H1 (cell line): ENCODE data around the gene TASP1. TPM values are rescaled to one million over a fixed set of nuclear protein-coding genes. Genes with fewer than 3 reads are reported as not detected.

Experiments used
- CTCF ChIA-PET: fragments of 300-600 bp; sonication (Branson Sonifier 250); formaldehyde crosslinking; loops from one replicate; lab custom pipeline; 2021; ENCODE audit not compliant: partially characterized antibody; lab: Charles Lee
- POLR2A ChIA-PET: fragments of 300-600 bp; sonication (Branson Sonifier 250); formaldehyde crosslinking; loops from one replicate; lab custom pipeline; 2021; ENCODE audit warnings: inconsistent platforms; ENCODE audit not compliant: partially characterized antibody; lab: Charles Lee
- DNase-seq, 2 experiments: peaks; one replicate each; pipeline versions ENCODE4 v3.0.0 to v3.0.0-alpha.2; 2010 to 2022; ENCODE audit warnings: low spot score in 2 of 2, low read depth in 1 of 2, mixed read lengths in 1 of 2
- FAIRE-seq: peaks from 2 replicates; lab custom pipeline; 2011; peaks lifted over from hg19 to GRCh38; lab: Jason Lieb, UNC
- H2AFZ ChIP-seq: 2 replicates; pipeline ENCODE4 v1.8.1; 2012; ENCODE audit warnings: low read length, inconsistent platforms
- H2AK5ac ChIP-seq: 2 replicates; pipeline ENCODE4 v1.6.1; 2013; ENCODE audit warnings: low read depth, low read length
- H2BK120ac ChIP-seq: replicated peaks from 2 replicates; pipeline ENCODE3; 2013; ENCODE audit warnings: low read depth, low read length, inconsistent platforms
- H2BK12ac ChIP-seq: 2 replicates; pipeline ENCODE4 v1.6.1; 2013; ENCODE audit warnings: low read depth, low read length
- H2BK15ac ChIP-seq: 2 replicates; pipeline ENCODE4 v1.6.1; 2013; ENCODE audit warnings: low read length
- H2BK20ac ChIP-seq: 2 replicates; pipeline ENCODE4 v1.6.1; 2013; ENCODE audit warnings: low read length
- H2BK5ac ChIP-seq: 2 replicates; pipeline ENCODE4 v1.6.1; 2013; ENCODE audit warnings: low read depth, low read length
- H3K14ac ChIP-seq: 2 replicates; pipeline ENCODE4 v1.6.1; 2013; ENCODE audit warnings: inconsistent platforms; ENCODE audit not compliant: insufficient read length
- H3K18ac ChIP-seq: 2 replicates; pipeline ENCODE4 v1.6.1; 2013; ENCODE audit warnings: low read length; ENCODE audit errors: extremely low read depth
- H3K23ac ChIP-seq: 2 replicates; pipeline ENCODE4 v1.6.1; 2013; ENCODE audit warnings: inconsistent platforms; ENCODE audit not compliant: insufficient read length
- H3K23me2 ChIP-seq: 2 replicates; pipeline ENCODE4 v1.6.1; 2013; ENCODE audit warnings: low read depth, low read length
- H3K27ac ChIP-seq: 2 replicates; pipeline ENCODE4 v1.6.1; 2011; ENCODE audit warnings: low read depth, low read length, inconsistent platforms
- H3K27me3 ChIP-seq, 4 experiments: replicated peaks in 1 of 4; 1 replicate in 1 of 4; 2 replicates in 3 of 4; pipeline versions ENCODE4 v1.6.1 to v1.8.1; 2011 to 2013; ENCODE audit warnings: low read length in 3 of 4, mild to moderate bottlenecking in 3 of 4, inconsistent platforms in 2 of 4, mixed read lengths in 2 of 4, moderate library complexity in 1 of 4; ENCODE audit not compliant: control insufficient read depth in 3 of 4, insufficient read depth in 3 of 4; ENCODE audit errors: extremely low read depth in 1 of 4
- H3K36me3 ChIP-seq, 4 experiments: 2 replicates each; pipeline versions ENCODE4 v1.6.1 to v1.8.1; 2011 to 2013; ENCODE audit warnings: mild to moderate bottlenecking in 4 of 4, low read length in 3 of 4, moderate library complexity in 2 of 4, control low read depth in 1 of 4, inconsistent platforms in 1 of 4; ENCODE audit not compliant: insufficient read depth in 4 of 4, control insufficient read depth in 2 of 4
- H3K4ac ChIP-seq: replicated peaks from 2 replicates; pipeline ENCODE3; 2013; ENCODE audit warnings: low read length, low read depth, mixed read lengths, inconsistent platforms; ENCODE audit not compliant: insufficient read length
- H3K4me1 ChIP-seq, 4 experiments: replicated peaks in 1 of 4; 1 replicate in 1 of 4; 2 replicates in 3 of 4; pipeline versions ENCODE4 v1.6.1 to v1.8.1; 2011 to 2013; ENCODE audit warnings: low read length in 3 of 4, inconsistent platforms in 2 of 4, mixed read lengths in 1 of 4; ENCODE audit not compliant: insufficient read depth in 4 of 4, control insufficient read depth in 3 of 4
- H3K4me2 ChIP-seq, 2 experiments: 2 replicates each; pipeline versions ENCODE4 v1.6.1 to v1.8.1; 2011 to 2013; ENCODE audit warnings: low read depth in 2 of 2, low read length in 2 of 2, control low read depth in 1 of 2, inconsistent platforms in 1 of 2, mild to moderate bottlenecking in 1 of 2; ENCODE audit not compliant: insufficient read depth in 1 of 2
- H3K4me3 ChIP-seq, 4 experiments: fragments of 200-600, 300-600 bp in 1 of 4; sonication (generic), shearing (Covaris generic), sonication (Bioruptor Twin) in 1 of 4; 2 replicates each; pipeline versions ENCODE4 v1.5.1 to v1.8.1; 2011 to 2016; ENCODE audit warnings: low read length in 4 of 4, low read depth in 3 of 4, control low read depth in 2 of 4, inconsistent platforms in 2 of 4, mild to moderate bottlenecking in 2 of 4, mixed read lengths in 1 of 4, moderate library complexity in 1 of 4; ENCODE audit not compliant: insufficient read depth in 2 of 4; ENCODE audit errors: extremely low read depth in 1 of 4
- H3K56ac ChIP-seq: replicated peaks from 2 replicates; pipeline ENCODE3; 2013; ENCODE audit warnings: low read depth, mild to moderate bottlenecking, mixed read lengths, low read length, inconsistent platforms; ENCODE audit not compliant: insufficient read length
- H3K79me1 ChIP-seq: 2 replicates; pipeline ENCODE4 v1.6.1; 2013; ENCODE audit warnings: low read depth, low read length, control low read depth
- H3K79me2 ChIP-seq, 2 experiments: 2 replicates each; pipeline versions ENCODE4 v1.6.1 to v1.8.1; 2012 to 2013; ENCODE audit warnings: low read length in 2 of 2, mild to moderate bottlenecking in 2 of 2, inconsistent platforms in 1 of 2; ENCODE audit not compliant: insufficient read depth in 2 of 2, control insufficient read depth in 1 of 2
- H3K9ac ChIP-seq, 4 experiments: replicated peaks in 1 of 4; 1 replicate in 1 of 4; 2 replicates in 3 of 4; pipeline versions ENCODE4 v1.6.1 to v1.8.1; 2011 to 2013; ENCODE audit warnings: low read depth in 3 of 4, low read length in 3 of 4, control low read depth in 2 of 4, mild to moderate bottlenecking in 2 of 4, moderate library complexity in 2 of 4, inconsistent platforms in 1 of 4; ENCODE audit errors: extremely low read depth in 1 of 4
- H3K9me3 ChIP-seq, 2 experiments: 2 replicates each; pipeline versions ENCODE4 v1.6.1 to v1.8.1; 2012 to 2013; ENCODE audit warnings: mild to moderate bottlenecking in 2 of 2, moderate library complexity in 2 of 2, control low read depth in 1 of 2, inconsistent platforms in 1 of 2, low read depth in 1 of 2, low read length in 1 of 2, mixed read lengths in 1 of 2; ENCODE audit not compliant: insufficient read depth in 2 of 2
- H4K20me1 ChIP-seq, 2 experiments: replicated peaks in 1 of 2; 2 replicates each; pipeline versions ENCODE3 to v1.8.1; 2011 to 2013; ENCODE audit warnings: inconsistent platforms in 2 of 2, low read length in 2 of 2, mild to moderate bottlenecking in 1 of 2; ENCODE audit not compliant: insufficient read depth in 2 of 2, control insufficient read depth in 1 of 2
- H4K5ac ChIP-seq: 2 replicates; pipeline ENCODE4 v1.6.1; 2013; ENCODE audit warnings: low read length, low read depth, mixed read lengths, inconsistent platforms; ENCODE audit not compliant: insufficient read length
- H4K8ac ChIP-seq: 2 replicates; pipeline ENCODE4 v1.8.0; 2013; ENCODE audit warnings: mild to moderate bottlenecking, moderate library complexity, low read length, inconsistent platforms; ENCODE audit not compliant: insufficient read depth; ENCODE audit errors: extremely low read depth
- H4K91ac ChIP-seq: replicated peaks from 2 replicates; pipeline ENCODE3; 2013; ENCODE audit warnings: low read length, mixed read lengths, inconsistent platforms; ENCODE audit not compliant: insufficient read length
- EGR1 ChIP-seq: IDR thresholded peaks from 2 replicates; pipeline ENCODE4 v1.6.1; 2011; ENCODE audit warnings: low read depth, low read length, borderline replicate concordance
- EZH2 ChIP-seq: fragments of 200-600 bp; sonication (generic); IDR thresholded peaks from 2 replicates; pipeline ENCODE4 v1.7.1; 2012; ENCODE audit warnings: low read depth, mild to moderate bottlenecking, moderate library complexity, low read length, inconsistent platforms; ENCODE audit not compliant: severe bottlenecking
- PHF8 ChIP-seq: fragments of 200-600 bp; sonication (generic); conservative IDR thresholded peaks from 2 replicates; pipeline ENCODE4 v1.7.1; 2012; ENCODE audit warnings: low read depth, mild to moderate bottlenecking, inconsistent platforms, low read length, moderate library complexity
- RFX5 ChIP-seq: IDR thresholded peaks from 2 replicates; pipeline ENCODE4 v1.6.1; 2011; ENCODE audit warnings: low read depth, low read length, improper control_type of control experiment, borderline replicate concordance
- SIN3A ChIP-seq, 2 experiments: IDR thresholded peaks in 1 of 2; conservative IDR thresholded peaks in 1 of 2; 2 replicates each; pipeline ENCODE4 v1.6.1; 2011 to 2012; ENCODE audit warnings: low read length in 2 of 2, improper control_type of control experiment in 1 of 2, low read depth in 1 of 2, mild to moderate bottlenecking in 1 of 2
- TCF12 ChIP-seq: IDR thresholded peaks from 2 replicates; pipeline ENCODE4 v1.6.1; 2011; ENCODE audit warnings: low read depth, mild to moderate bottlenecking, low read length
- WGBS, 2 experiments: shearing (Covaris generic) in 1 of 2; methylation state at CpG; one replicate each; pipeline versions ENCODE4 v1.1.6 to v1.1.7; 2013 to 2015; ENCODE audit warnings: low lambda C conversion rate in 2 of 2, mixed read lengths in 2 of 2, inconsistent platforms in 1 of 2, low coverage in 1 of 2, missing lambda C conversion rate in 1 of 2; ENCODE audit not compliant: insufficient replicate concordance in 2 of 2, insufficient coverage in 1 of 2, insufficient read length in 1 of 2; ENCODE audit errors: extremely low coverage in 1 of 2, missing lambda C conversion rate in 1 of 2; 5-methylcytosine and 5-hydroxymethylcytosine counted together
- polyA plus RNA-seq, 7 experiments: library from polyadenylated mRNA; depleted of rRNA in 3 of 7; stranded (reverse) in 5 of 7; unstranded in 2 of 7; fragments of >200 nt in 5 of 7; fragments of 200-250 nt in 2 of 7; gene quantifications; 1 replicate in 5 of 7; 2 replicates in 1 of 7; 4 replicates in 1 of 7; pipeline versions ENCODE4 v1.2.1 to v1.2.3, GENCODE V29; 2011 to 2013; ENCODE audit warnings: missing spikeins in 2 of 7, mixed read lengths in 2 of 7
- total RNA-seq: library from RNA; stranded (reverse); fragmentation: NEBNext Ultra II Directional; extraction: Animal tissue kit (Norgen Biotek cat#: 25700); gene quantifications from 2 replicates; pipeline ENCODE4 v1.2.1, GENCODE V29; 2021
- TF ChIP-seq, protein P1 (sequence below), 3 experiments: IDR thresholded peaks; 1 replicate in 2 of 3; 2 replicates in 1 of 3; pipeline versions ENCODE4 v1.5.1 to v1.6.1; 2011; ENCODE audit warnings: low read length in 3 of 3, mild to moderate bottlenecking in 3 of 3, inconsistent platforms in 2 of 3, low read depth in 1 of 3, moderate library complexity in 1 of 3; ENCODE audit not compliant: insufficient read depth in 1 of 3; ENCODE audit errors: control extremely low read depth in 1 of 3
- TF ChIP-seq, protein P2 (sequence below): IDR thresholded peaks from 2 replicates; pipeline ENCODE4 v1.6.1; 2012; ENCODE audit warnings: inconsistent platforms

Gene TASP1
- total and polyA plus RNA-seq, 2 of the 8 experiments (the other 6 are each of a cell fraction or from before 2014, with no cell fraction given), result 4.5 to 10.9 TPM

DNA sequence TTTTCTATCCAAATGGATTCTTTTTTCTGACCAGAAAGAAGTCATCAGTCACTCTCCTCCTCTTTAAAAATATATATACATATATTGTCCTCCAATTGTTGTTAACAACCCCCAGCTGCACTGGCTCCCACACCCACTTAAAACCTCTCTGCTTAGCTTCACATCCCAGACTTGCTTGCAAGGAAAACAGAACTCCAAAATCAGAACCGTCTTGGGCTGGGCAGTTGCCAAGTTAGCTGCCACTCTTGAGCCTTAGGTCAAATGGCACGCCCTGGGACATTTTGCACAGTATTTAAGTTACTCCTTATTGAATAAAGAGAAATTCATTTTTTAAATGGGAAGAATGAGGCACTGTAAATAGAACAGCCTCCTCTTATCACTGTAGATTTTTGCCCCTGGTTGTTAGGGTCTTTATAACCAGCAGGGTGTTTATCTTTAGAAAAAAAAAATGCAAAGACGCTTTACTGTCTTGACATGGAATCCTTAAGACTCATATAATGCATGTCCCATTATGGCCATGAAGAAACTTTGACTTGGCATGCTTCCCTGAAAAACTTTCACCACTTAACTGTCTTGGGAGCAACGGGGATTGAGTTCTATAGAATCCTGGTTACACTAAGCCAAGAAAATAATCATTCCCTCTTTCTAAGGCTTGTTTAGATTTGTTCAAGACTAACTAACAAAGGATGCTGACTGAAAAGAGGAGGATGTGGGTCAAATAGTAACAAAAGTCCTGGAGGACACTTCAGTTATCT lies 213.2 kb downstream of the TASP1 start:
- no peaks in the 10 kb centered on the region for H3K27me3 ChIP-seq
- no peak overlapping the region for H3K4ac ChIP-seq
- H3K27ac ChIP-seq, result no peak overlapping the region
- no peak overlapping the region for H2BK120ac ChIP-seq
- no peak overlapping the region for H2BK12ac ChIP-seq
- H3K9ac ChIP-seq, result no peak overlapping the region
- H3K56ac ChIP-seq, result no peak overlapping the region
- no peak overlapping the region for H2BK5ac ChIP-seq
- H3K9me3 ChIP-seq, result no peaks in the 10 kb centered on the region
- no peaks in the 10 kb centered on the region for H4K20me1 ChIP-seq
- no peaks in the 10 kb centered on the region for H3K79me1 ChIP-seq
- no peak overlapping the region for H2AK5ac ChIP-seq
- no peaks in the 10 kb centered on the region for H3K36me3 ChIP-seq
- H3K23ac ChIP-seq, result no peak overlapping the region
- WGBS, 2 experiments, result 78% methylated on average over 4 of the region's 4 CpGs; no CpG with 5 or more reads in 1 of the 2 experiments
- no peak overlapping the region for H4K8ac ChIP-seq
- FAIRE-seq (no peak), DNase-seq (no peak)
- no peak overlapping the region for H2BK20ac ChIP-seq
- no peak overlapping the region for H2AFZ ChIP-seq
- no peaks in the 10 kb centered on the region for H3K79me2 ChIP-seq
- ChIA-PET CTCF (interaction anchor here (0.6 to 1.2 kb wide), 5 partner anchors 12 to 71 kb away, joined by 3 to 5 read pairs (median 3); no protein-coding TSS in a partner anchor), POLR2A (no interaction called here)
- H3K4me3 ChIP-seq, result no peak overlapping the region
- H4K91ac ChIP-seq, result no peak overlapping the region
- no peak overlapping the region for H3K14ac ChIP-seq
- no peaks in the 10 kb centered on the region for H3K23me2 ChIP-seq
- H3K4me1 ChIP-seq, result 0 out of 7 replicates have a peak, but pooled peaks cover 0 to 2% (median 0%) of the 10 kb centered on the region in 4 experiments
- H3K18ac ChIP-seq, result no peak overlapping the region
- H2BK15ac ChIP-seq, result no peak overlapping the region
- no peak overlapping the region for H4K5ac ChIP-seq
- H3K4me2 ChIP-seq, result no peak overlapping the region
- TF ChIP-seq, protein P1, sequence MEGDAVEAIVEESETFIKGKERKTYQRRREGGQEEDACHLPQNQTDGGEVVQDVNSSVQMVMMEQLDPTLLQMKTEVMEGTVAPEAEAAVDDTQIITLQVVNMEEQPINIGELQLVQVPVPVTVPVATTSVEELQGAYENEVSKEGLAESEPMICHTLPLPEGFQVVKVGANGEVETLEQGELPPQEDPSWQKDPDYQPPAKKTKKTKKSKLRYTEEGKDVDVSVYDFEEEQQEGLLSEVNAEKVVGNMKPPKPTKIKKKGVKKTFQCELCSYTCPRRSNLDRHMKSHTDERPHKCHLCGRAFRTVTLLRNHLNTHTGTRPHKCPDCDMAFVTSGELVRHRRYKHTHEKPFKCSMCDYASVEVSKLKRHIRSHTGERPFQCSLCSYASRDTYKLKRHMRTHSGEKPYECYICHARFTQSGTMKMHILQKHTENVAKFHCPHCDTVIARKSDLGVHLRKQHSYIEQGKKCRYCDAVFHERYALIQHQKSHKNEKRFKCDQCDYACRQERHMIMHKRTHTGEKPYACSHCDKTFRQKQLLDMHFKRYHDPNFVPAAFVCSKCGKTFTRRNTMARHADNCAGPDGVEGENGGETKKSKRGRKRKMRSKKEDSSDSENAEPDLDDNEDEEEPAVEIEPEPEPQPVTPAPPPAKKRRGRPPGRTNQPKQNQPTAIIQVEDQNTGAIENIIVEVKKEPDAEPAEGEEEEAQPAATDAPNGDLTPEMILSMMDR (IDR thresholded peaks at IDR 0.05; ENCODE audit: control extremely low read depth in 1 of 3, insufficient read depth in 1 of 3, low read depth in 1 of 3, low read length in 3 of 3), result no peak
- TF ChIP-seq RFX5 (no peak), EGR1 (no peak), PHF8 (no peak), SIN3A (conservative IDR thresholded peaks at IDR 0.05 in 1 of 2, IDR thresholded peaks at IDR 0.05 in 1 of 2; ENCODE audit: low read depth in 1 of 2, low read length in 2 of 2) (no peak), EZH2 (no peak), TCF12 (no peak)
- TF ChIP-seq, protein P2, sequence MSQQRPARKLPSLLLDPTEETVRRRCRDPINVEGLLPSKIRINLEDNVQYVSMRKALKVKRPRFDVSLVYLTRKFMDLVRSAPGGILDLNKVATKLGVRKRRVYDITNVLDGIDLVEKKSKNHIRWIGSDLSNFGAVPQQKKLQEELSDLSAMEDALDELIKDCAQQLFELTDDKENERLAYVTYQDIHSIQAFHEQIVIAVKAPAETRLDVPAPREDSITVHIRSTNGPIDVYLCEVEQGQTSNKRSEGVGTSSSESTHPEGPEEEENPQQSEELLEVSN, result no peak
